ENCODE measurements around the gene EPHA8. TPM values are rescaled to one million over a fixed set of nuclear protein-coding genes. Genes with fewer than 3 reads are reported as not detected.

EPHA8 gene
- total and polyA plus RNA-seq, 2 of the 4 experiments (the other 2 are of a cell fraction), result not detected

GRCh38 chr1:22543679-22544078 is 19.6 kb upstream of the EPHA8 start:
- no peak overlapping the region for H4K5ac ChIP-seq (ENCODE audit: low read depth, low read length)
- intact Hi-C loops (cut with micrococcal nuclease) (no loop called here), dilution Hi-C loops (cut with HindIII; ENCODE audit: low sequenced_read_pairs, unreplicated experiment) (no loop called here), in situ Hi-C loops (cut with MboI; ENCODE audit: low sequenced_read_pairs) (no loop called here)
- WGBS, 2 experiments (ENCODE audit: extremely low coverage in 2 of 2, insufficient read length in 1 of 2), result 29% methylated on average over 2 of the region's 6 CpGs; no CpG with 5 or more reads in 1 of the 2 experiments
- H2BK20ac ChIP-seq (ENCODE audit: low read depth, low read length), result no peak overlapping the region
- ATAC-seq (ENCODE audit: low read depth) (no peak), DNase-seq (no peak)
- peaks cover 56% of the 10 kb centered on the region for H3K27me3 ChIP-seq (ENCODE audit: control insufficient read depth, insufficient read depth, low read length)
- H3K9me3 ChIP-seq (ENCODE audit: control insufficient read depth, insufficient read depth, low read length), result no peaks in the 10 kb centered on the region
- no TSS peak for BruUV-seq (replicated peaks)
- H2AK5ac ChIP-seq (ENCODE audit: low read depth, low read length), result no peak overlapping the region
- H3K4ac ChIP-seq (ENCODE audit: low read depth, low read length), result no peak overlapping the region
- H4K8ac ChIP-seq (ENCODE audit: low read depth in 2 of 2, low read length in 2 of 2), result no peak overlapping the region
- no peaks in the 10 kb centered on the region for H3K4me1 ChIP-seq (ENCODE audit: control insufficient read depth, insufficient read depth, low read length)
- H3K4me2 ChIP-seq (ENCODE audit: low read depth, low read length), result no peak overlapping the region
- no peak overlapping the region for H3K14ac ChIP-seq (replicated peaks; ENCODE audit: low read depth, low read length)
- H2BK15ac ChIP-seq (ENCODE audit: low read depth, low read length), result no peak overlapping the region
- no peak overlapping the region for H2AFZ ChIP-seq (replicated peaks; ENCODE audit: low read length, poor library complexity)
- H3K9me1 ChIP-seq (ENCODE audit: insufficient read depth, low read length), result no peaks in the 10 kb centered on the region; the same call in 1 of the 2 replicates
- H4K20me1 ChIP-seq (ENCODE audit: insufficient read depth, low read length), result no peaks in the 10 kb centered on the region
- H3K36me3 ChIP-seq (ENCODE audit: control insufficient read depth, insufficient read depth, low read length), result no peaks in the 10 kb centered on the region
- no peak overlapping the region for H3K9ac ChIP-seq (ENCODE audit: low read depth, low read length)
- H3K18ac ChIP-seq (ENCODE audit: low read depth, low read length), result no peak overlapping the region
- POLR2A ChIA-PET (ENCODE audit: unreplicated experiment), result no interaction called here
- no peak overlapping the region for H4K91ac ChIP-seq (ENCODE audit: insufficient read depth, low read depth, low read length)
- no peak overlapping the region for H2AK9ac ChIP-seq (replicated peaks; ENCODE audit: low read depth, low read length, poor library complexity)
- no peak overlapping the region for H3K23ac ChIP-seq (ENCODE audit: low read depth, low read length)
- H3K56ac ChIP-seq (ENCODE audit: extremely low read depth, insufficient read depth, low read length), result no peak overlapping the region
- H3K4me3 ChIP-seq (ENCODE audit: insufficient read depth, low read depth, low read length), result no peak overlapping the region
- CTCF ChIA-PET, result no interaction called here
- H2BK5ac ChIP-seq (ENCODE audit: low read depth, low read length, poor library complexity, severe bottlenecking), result no peak overlapping the region
- H2BK120ac ChIP-seq (ENCODE audit: low read depth, low read length), result no peak overlapping the region
- TF ChIP-seq RCOR1 (IDR thresholded peaks at IDR 0.05; ENCODE audit: insufficient replicate concordance, low read length), result no peak
- TF ChIP-seq RAD21 (IDR thresholded peaks at IDR 0.05; ENCODE audit: low read length), result no peak
- TF ChIP-seq POLR2A (IDR thresholded peaks at IDR 0.05; ENCODE audit: low read depth, low read length), result no peak
- TF ChIP-seq BHLHE40 (IDR thresholded peaks at IDR 0.05; ENCODE audit: low read depth, low read length), result no peak
- TF ChIP-seq MAFK (IDR thresholded peaks at IDR 0.05; ENCODE audit: low read depth, low read length), result no peak
- H3K79me1 ChIP-seq (ENCODE audit: low read depth in 1 of 2, low read length in 2 of 2), result no peaks in the 10 kb centered on the region
- H3K27ac ChIP-seq (ENCODE audit: insufficient read depth, low read length), result no peak overlapping the region
